ENCODE measurements around the gene TRRAP.

Gene TRRAP

GRCh38 chr7:98992076-98992475, 113.7 kb downstream of the TRRAP start:
- TF ChIP-seq, protein P1, sequence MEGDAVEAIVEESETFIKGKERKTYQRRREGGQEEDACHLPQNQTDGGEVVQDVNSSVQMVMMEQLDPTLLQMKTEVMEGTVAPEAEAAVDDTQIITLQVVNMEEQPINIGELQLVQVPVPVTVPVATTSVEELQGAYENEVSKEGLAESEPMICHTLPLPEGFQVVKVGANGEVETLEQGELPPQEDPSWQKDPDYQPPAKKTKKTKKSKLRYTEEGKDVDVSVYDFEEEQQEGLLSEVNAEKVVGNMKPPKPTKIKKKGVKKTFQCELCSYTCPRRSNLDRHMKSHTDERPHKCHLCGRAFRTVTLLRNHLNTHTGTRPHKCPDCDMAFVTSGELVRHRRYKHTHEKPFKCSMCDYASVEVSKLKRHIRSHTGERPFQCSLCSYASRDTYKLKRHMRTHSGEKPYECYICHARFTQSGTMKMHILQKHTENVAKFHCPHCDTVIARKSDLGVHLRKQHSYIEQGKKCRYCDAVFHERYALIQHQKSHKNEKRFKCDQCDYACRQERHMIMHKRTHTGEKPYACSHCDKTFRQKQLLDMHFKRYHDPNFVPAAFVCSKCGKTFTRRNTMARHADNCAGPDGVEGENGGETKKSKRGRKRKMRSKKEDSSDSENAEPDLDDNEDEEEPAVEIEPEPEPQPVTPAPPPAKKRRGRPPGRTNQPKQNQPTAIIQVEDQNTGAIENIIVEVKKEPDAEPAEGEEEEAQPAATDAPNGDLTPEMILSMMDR (IDR thresholded peaks at IDR 0.05) = no peak
- no peaks in the 10 kb centered on the region for H3K9me3 ChIP-seq
- DNase-seq = peak in 1 of 2 donors; percentile 37

DNA sequence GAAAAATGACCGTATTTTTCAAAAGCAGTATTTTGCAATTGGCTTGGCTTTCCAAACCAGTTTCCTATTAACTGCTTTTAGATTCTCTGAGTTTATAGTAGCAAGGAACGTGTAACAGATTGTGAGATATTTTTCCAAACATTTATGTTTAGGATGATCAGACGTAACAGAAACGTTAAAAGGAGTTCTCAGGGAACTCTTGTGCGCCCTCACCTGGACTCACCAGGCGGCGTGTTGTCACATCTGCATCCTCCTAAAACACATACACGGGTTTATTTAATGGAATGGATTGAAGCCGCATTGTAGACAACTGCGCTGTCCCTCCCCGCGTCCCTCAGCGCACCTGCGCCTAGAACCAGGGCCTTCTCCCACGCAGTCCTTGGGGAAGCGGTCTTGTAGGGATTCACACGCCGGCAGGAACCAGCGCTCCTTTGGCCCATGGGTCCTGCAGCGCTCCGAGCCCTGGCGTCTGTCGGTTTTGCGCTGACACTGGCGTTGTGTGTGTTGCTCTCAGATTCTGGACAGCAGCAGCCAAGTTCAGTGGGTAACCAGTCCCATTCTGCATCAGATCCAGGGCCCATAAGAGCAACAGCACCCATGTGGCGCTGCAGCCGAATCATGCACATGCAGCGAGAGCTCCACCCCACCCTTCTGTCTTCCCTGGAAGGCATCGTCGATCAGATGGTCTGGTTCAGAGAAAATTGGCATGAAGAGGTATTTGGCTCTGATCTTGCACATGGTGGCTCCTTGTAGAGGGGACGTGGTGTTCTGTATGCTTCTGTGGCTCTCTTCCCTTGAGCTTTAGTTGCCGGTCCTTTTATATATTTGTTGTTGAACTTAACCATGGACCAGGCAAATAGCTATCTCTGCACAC, 114.9 kb downstream of the TRRAP start:
- TF ChIP-seq, protein P1 (IDR thresholded peaks at IDR 0.05) = no peak
- DNase-seq = peak in 1 of 2 donors; percentile 27
- intact Hi-C loops (cut with DNase I; ENCODE audit: low total_unique reads) = no loop called here
- Histone ChIP-seq H3K27ac (no peak overlapping the region), H3K4me3 (no peak overlapping the region), H3K27me3 (no peaks in the 10 kb centered on the region), H3K9me3 (no peaks in the 10 kb centered on the region), H3K4me1 (peaks cover 0 to 7% (median 0%) of the 10 kb centered on the region in 4 donors), H3K36me3 (peaks cover 55 to 85% (median 80%) of the 10 kb centered on the region in 3 donors)

More at GRCh38 chr7:98992076-98992475, 113.7 kb downstream of the TRRAP start:
- Histone ChIP-seq H3K36me3 (peaks cover 55 to 95% (median 86%) of the 10 kb centered on the region in 3 donors), H3K27ac (no peak overlapping the region), H3K4me3 (no peak overlapping the region), H3K4me1 (no peaks in the 10 kb centered on the region), H3K27me3 (no peaks in the 10 kb centered on the region)
- intact Hi-C loops (cut with DNase I; ENCODE audit: low total_unique reads) = no loop called here

- Histone ChIP-seq H3K9me3 (no peaks in the 10 kb centered on the region), H3K27me3 (no peaks in the 10 kb centered on the region), H3K27ac (no peak overlapping the region), H3K4me1 (peaks cover 0 to 7% (median 0%) of the 10 kb centered on the region in 4 donors), H3K36me3 (peaks cover 55 to 83% (median 76%) of the 10 kb centered on the region in 3 donors), H3K4me3 (no peak overlapping the region)
- peak in 1 of 2 donors; percentile 52 for DNase-seq
- intact Hi-C loops (cut with DNase I; ENCODE audit: low total_unique reads) = no loop called here
- TF ChIP-seq, protein P1 (IDR thresholded peaks at IDR 0.05) = no peak
These were observed 116.0 kb downstream of the TRRAP start for GRCh38 chr7:98994046-98994944.

DNA sequence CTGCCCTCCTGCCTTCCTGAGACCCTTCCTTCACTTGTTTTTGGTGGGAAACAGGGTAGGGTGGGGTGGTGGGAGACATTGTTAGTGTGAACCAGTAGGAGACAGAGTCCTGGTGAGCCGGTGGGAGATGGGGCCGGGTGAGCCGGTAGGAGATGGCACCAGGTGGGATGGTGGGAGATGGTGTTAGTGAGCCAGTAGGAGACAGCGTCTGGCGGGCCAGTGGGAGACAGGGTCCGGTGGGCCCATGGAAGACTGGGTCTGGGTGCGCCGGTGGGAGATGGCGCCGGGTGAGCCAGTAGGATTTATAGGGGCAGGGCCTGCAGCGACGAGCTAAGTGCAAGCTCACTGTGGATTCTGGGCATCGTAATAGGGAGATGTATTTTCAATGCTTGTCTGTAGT, 116.8 kb downstream of the TRRAP start:
- no peaks in the 10 kb centered on the region for H3K9me3 ChIP-seq
- intact Hi-C loops (cut with DNase I; ENCODE audit: low total_unique reads) = no loop called here
- H3K27me3 ChIP-seq = no peaks in the 10 kb centered on the region
- H3K4me1 ChIP-seq = peaks cover 0 to 7% (median 0%) of the 10 kb centered on the region in 4 donors
- no peak overlapping the region for H3K4me3 ChIP-seq
- H3K36me3 ChIP-seq = peaks cover 48 to 83% (median 74%) of the 10 kb centered on the region in 3 donors
- no peak for DNase-seq
- H3K27ac ChIP-seq = no peak overlapping the region
- TF ChIP-seq, protein P1 (IDR thresholded peaks at IDR 0.05) = no peak

DNA sequence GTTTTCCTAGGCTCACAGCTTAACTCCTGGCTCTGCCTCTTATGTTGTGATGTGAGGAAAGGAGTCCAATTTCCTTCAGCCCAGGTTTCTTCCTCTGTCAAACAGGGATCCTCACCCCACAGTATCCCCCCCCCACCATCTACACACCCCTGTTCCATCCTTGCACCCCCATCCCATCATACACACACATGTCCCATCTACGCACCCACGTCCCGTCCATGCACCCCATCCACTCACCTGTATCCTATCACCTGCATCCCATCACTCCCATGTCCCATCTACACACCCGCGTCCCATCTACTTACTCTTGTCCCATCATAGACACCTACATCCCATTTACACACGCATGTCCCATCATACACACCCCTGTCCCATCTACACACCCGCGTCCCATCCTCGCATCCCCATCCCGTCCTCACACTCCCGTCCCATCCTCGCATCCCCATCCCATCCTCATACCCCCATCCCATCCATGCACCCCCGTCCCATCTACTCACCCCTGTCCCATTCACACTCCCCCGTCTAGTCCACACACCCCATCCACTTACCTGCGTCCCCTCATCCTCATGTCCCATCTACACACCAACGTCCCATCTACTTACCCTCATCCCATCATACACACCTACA, 117.3 kb downstream of the TRRAP start:
- Histone ChIP-seq H3K9me3 (no peaks in the 10 kb centered on the region), H3K4me1 (peaks cover 0 to 7% (median 0%) of the 10 kb centered on the region in 4 donors), H3K27ac (no peak overlapping the region), H3K36me3 (peaks cover 48 to 83% (median 74%) of the 10 kb centered on the region in 3 donors), H3K27me3 (no peaks in the 10 kb centered on the region), H3K4me3 (no peak overlapping the region)
- intact Hi-C loops (cut with DNase I; ENCODE audit: low total_unique reads) = no loop called here
- DNase-seq = no peak
- TF ChIP-seq, protein P1 (IDR thresholded peaks at IDR 0.05) = no peak
